SK-N-SH treated with all-trans-retinoic acid at 6 μM for 48 hours (cell line): ENCODE results near the gene MRPL12.

ENCODE experiments used
- ATAC-seq: fragments of 200-7000 bp; cut with Tn5 transposase; 3 replicates; pipeline ENCODE4 v1.9.1; 2020; ENCODE audit warnings: mild to moderate bottlenecking, moderate library complexity
- ARNTL ChIP-seq: fragments of 450-650 bp; formaldehyde crosslinking; IDR thresholded peaks from 2 replicates; pipeline ENCODE4 v1.5.0; 2020; ENCODE audit warnings: low read depth, mild to moderate bottlenecking, moderate library complexity, borderline replicate concordance
- BACH2 ChIP-seq: fragments of 250-450 bp; sonication (Bioruptor Pico); IDR thresholded peaks from 2 replicates; pipeline ENCODE4 v1.9.0; 2021; ENCODE audit warnings: mild to moderate bottlenecking, borderline replicate concordance
- CSDC2 ChIP-seq: fragments of 250-450 bp; sonication (Bioruptor Pico); IDR thresholded peaks from 2 replicates; pipeline ENCODE4 v1.5.0; 2020; ENCODE audit warnings: mild to moderate bottlenecking, moderate library complexity
- CSRNP3 ChIP-seq: fragments of 250-450 bp; sonication (Bioruptor Pico); IDR thresholded peaks from 2 replicates; pipeline ENCODE4 v1.5.1; 2021; ENCODE audit warnings: mild to moderate bottlenecking, moderate library complexity
- ESRRG ChIP-seq: fragments of 250-450 bp; sonication (Bioruptor Pico); IDR thresholded peaks from 2 replicates; pipeline ENCODE4 v1.6.1; 2021; ENCODE audit warnings: mild to moderate bottlenecking
- GLIS3 ChIP-seq: fragments of 250-450 bp; sonication (Bioruptor Pico); IDR thresholded peaks from 2 replicates; pipeline ENCODE4 v1.5.0; 2020; ENCODE audit warnings: mild to moderate bottlenecking, moderate library complexity
- ISL1 ChIP-seq: fragments of 250-450 bp; sonication (Bioruptor Pico); IDR thresholded peaks from 2 replicates; pipeline ENCODE4 v2.1.2; 2022; ENCODE audit warnings: mild to moderate bottlenecking, moderate library complexity
- OSR1 ChIP-seq: fragments of 250-450 bp; sonication (Bioruptor Pico); IDR thresholded peaks from 2 replicates; pipeline ENCODE4 v1.8.0; 2022; ENCODE audit warnings: moderate library complexity, mild to moderate bottlenecking, inconsistent platforms
- PPARA ChIP-seq: fragments of 250-450 bp; sonication (Bioruptor Pico); IDR thresholded peaks from 2 replicates; pipeline ENCODE4 v1.5.0; 2020; ENCODE audit warnings: mild to moderate bottlenecking, borderline replicate concordance
- RARB ChIP-seq: fragments of 250-450 bp; sonication (Bioruptor Pico); IDR thresholded peaks from 2 replicates; pipeline ENCODE4 v1.8.0; 2021; ENCODE audit warnings: mild to moderate bottlenecking, moderate library complexity
- SNAI2 ChIP-seq: fragments of 250-450 bp; sonication (Bioruptor Pico); IDR thresholded peaks from 2 replicates; pipeline ENCODE4 v1.5.0; 2020; ENCODE audit warnings: mild to moderate bottlenecking, moderate library complexity
- TCF4 ChIP-seq: fragments of 250-450 bp; sonication (Bioruptor Pico); IDR thresholded peaks from 2 replicates; pipeline ENCODE4 v1.8.0; 2021; ENCODE audit warnings: mild to moderate bottlenecking, moderate library complexity, borderline replicate concordance
- TOX ChIP-seq: fragments of 250-450 bp; sonication (Bioruptor Pico); IDR thresholded peaks from 2 replicates; pipeline ENCODE4 v1.8.0; 2021; ENCODE audit warnings: mild to moderate bottlenecking, moderate library complexity, borderline replicate concordance
- TSHZ2 ChIP-seq: fragments of 250-450 bp; sonication (Bioruptor Pico); IDR thresholded peaks from 2 replicates; pipeline ENCODE4 v1.5.0; 2020; ENCODE audit warnings: mild to moderate bottlenecking, moderate library complexity
- ZC3H10 ChIP-seq: fragments of 250-450 bp; sonication (Bioruptor Pico); IDR thresholded peaks from 2 replicates; pipeline ENCODE4 v1.5.1; 2021; ENCODE audit warnings: mild to moderate bottlenecking, moderate library complexity
- ZFP3 ChIP-seq: fragments of 250-450 bp; sonication (Bioruptor Pico); IDR thresholded peaks from 2 replicates; pipeline ENCODE4 v1.5.0; 2020; ENCODE audit warnings: mild to moderate bottlenecking, moderate library complexity
- ZFP30 ChIP-seq: fragments of 450-650 bp; formaldehyde crosslinking; IDR thresholded peaks from 2 replicates; pipeline ENCODE4 v1.5.0; 2022; ENCODE audit warnings: mild to moderate bottlenecking, moderate library complexity
- ZNF565 ChIP-seq: fragments of 450-650 bp; formaldehyde crosslinking; conservative IDR thresholded peaks from 2 replicates; pipeline ENCODE4 v1.5.0; 2020; ENCODE audit warnings: low read depth, mild to moderate bottlenecking, moderate library complexity
- ZNF70 ChIP-seq: fragments of 450-650 bp; formaldehyde crosslinking; IDR thresholded peaks from 2 replicates; pipeline ENCODE4 v1.5.0; 2020; ENCODE audit warnings: mild to moderate bottlenecking, moderate library complexity
- ZNF8 ChIP-seq: fragments of 450-650 bp; formaldehyde crosslinking; IDR thresholded peaks from 2 replicates; pipeline ENCODE4 v1.5.0; 2020; ENCODE audit warnings: mild to moderate bottlenecking, moderate library complexity
- TF ChIP-seq, protein P1 (sequence below): fragments of 250-450 bp; sonication (Bioruptor Pico); IDR thresholded peaks from 2 replicates; pipeline ENCODE4 v1.5.1; 2020; ENCODE audit warnings: low read depth, mild to moderate bottlenecking, moderate library complexity
- TF ChIP-seq, protein P2 (sequence below): fragments of 250-450 bp; sonication (Bioruptor Pico); IDR thresholded peaks from 2 replicates; pipeline ENCODE4 v1.8.0; 2021; ENCODE audit warnings: low read depth, mild to moderate bottlenecking, moderate library complexity, borderline replicate concordance

Gene MRPL12

GRCh38 chr17:81716674-81716996 lies 13.5 kb downstream of the MRPL12 start (continued):
- TF ChIP-seq TOX (CRISPR knock-in tag): no peak
- TF ChIP-seq, protein P1, sequence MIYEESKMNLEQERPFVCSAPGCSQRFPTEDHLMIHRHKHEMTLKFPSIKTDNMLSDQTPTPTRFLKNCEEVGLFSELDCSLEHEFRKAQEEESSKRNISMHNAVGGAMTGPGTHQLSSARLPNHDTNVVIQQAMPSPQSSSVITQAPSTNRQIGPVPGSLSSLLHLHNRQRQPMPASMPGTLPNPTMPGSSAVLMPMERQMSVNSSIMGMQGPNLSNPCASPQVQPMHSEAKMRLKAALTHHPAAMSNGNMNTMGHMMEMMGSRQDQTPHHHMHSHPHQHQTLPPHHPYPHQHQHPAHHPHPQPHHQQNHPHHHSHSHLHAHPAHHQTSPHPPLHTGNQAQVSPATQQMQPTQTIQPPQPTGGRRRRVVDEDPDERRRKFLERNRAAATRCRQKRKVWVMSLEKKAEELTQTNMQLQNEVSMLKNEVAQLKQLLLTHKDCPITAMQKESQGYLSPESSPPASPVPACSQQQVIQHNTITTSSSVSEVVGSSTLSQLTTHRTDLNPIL: no peak
- no peak for TF ChIP-seq OSR1 (CRISPR knock-in tag)
- TF ChIP-seq PPARA (CRISPR knock-in tag): no peak
- TF ChIP-seq RARB (CRISPR knock-in tag): no peak
- TF ChIP-seq, protein P2, sequence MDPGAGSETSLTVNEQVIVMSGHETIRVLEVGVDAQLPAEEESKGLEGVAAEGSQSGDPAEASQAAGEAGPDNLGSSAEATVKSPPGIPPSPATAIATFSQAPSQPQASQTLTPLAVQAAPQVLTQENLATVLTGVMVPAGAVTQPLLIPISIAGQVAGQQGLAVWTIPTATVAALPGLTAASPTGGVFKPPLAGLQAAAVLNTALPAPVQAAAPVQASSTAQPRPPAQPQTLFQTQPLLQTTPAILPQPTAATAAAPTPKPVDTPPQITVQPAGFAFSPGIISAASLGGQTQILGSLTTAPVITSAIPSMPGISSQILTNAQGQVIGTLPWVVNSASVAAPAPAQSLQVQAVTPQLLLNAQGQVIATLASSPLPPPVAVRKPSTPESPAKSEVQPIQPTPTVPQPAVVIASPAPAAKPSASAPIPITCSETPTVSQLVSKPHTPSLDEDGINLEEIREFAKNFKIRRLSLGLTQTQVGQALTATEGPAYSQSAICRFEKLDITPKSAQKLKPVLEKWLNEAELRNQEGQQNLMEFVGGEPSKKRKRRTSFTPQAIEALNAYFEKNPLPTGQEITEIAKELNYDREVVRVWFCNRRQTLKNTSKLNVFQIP (CRISPR knock-in tag): no peak

DNA sequence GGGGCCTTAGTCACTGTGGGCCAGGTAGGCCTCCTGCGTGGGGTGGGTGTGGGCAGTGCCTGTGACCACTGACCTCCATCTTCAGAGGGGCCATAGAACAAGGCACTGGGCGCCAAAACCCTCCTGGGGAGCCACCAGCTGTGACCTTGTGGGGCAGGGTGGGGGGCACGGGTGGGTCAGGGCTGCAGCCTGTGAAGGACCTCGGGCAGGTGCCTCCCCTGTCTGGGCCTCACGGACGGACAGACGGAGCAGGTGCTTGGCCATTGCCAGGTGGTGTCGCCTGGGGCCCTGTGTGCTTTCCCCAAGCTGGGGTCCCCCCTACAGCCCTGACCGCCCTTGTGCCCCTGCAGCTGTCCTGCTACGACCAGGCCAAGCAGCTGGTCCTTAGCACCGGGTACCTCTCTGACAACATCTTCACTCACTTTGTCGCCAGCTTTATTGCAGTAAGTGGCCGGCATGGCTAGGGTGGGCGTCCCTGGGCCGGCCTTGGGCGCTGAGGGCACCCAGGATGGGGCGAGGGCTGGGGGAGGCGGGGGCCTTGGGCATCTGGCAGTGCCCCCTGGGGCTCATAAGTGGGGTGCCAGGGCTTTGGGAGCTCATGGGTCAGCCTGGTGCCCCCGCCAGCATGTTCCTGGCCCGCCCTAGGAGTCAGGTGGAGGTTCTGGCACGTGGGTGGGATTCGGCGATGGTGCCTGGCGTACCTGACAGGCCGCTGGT lies 14.0 kb downstream of the MRPL12 start:
- ATAC-seq: no peak
- TF ChIP-seq ZC3H10 (CRISPR knock-in tag): no peak
- TF ChIP-seq ISL1 (CRISPR knock-in tag): no peak
- no peak for TF ChIP-seq GLIS3 (CRISPR knock-in tag)
- no peak for TF ChIP-seq SNAI2 (CRISPR knock-in tag)
- TF ChIP-seq ZNF8 (CRISPR knock-in tag): no peak
- TF ChIP-seq OSR1 (CRISPR knock-in tag): no peak
- no peak for TF ChIP-seq CSDC2 (CRISPR knock-in tag)
- TF ChIP-seq TOX (CRISPR knock-in tag): no peak
- no peak for TF ChIP-seq ZNF70 (CRISPR knock-in tag)
- no peak for TF ChIP-seq ARNTL
- TF ChIP-seq ZNF565 (CRISPR knock-in tag): no peak
- TF ChIP-seq ZFP3: no peak
- TF ChIP-seq, protein P1: no peak
- TF ChIP-seq, protein P2 (CRISPR knock-in tag): no peak
- TF ChIP-seq BACH2 (CRISPR knock-in tag): no peak
- no peak for TF ChIP-seq ZFP30 (CRISPR knock-in tag)
- TF ChIP-seq TSHZ2 (CRISPR knock-in tag): no peak

- no peak for ATAC-seq
- TF ChIP-seq TOX (CRISPR knock-in tag) (no peak), ARNTL (no peak), ZNF70 (CRISPR knock-in tag) (no peak), TCF4 (CRISPR knock-in tag) (no peak), ISL1 (CRISPR knock-in tag) (no peak), CSRNP3 (CRISPR knock-in tag) (no peak), ESRRG (CRISPR knock-in tag) (no peak), SNAI2 (CRISPR knock-in tag) (no peak), PPARA (CRISPR knock-in tag) (no peak), ZNF565 (CRISPR knock-in tag) (no peak), CSDC2 (CRISPR knock-in tag) (no peak), OSR1 (CRISPR knock-in tag) (no peak)
- TF ChIP-seq, protein P2 (CRISPR knock-in tag): no peak
- TF ChIP-seq, protein P1: no peak
Measured at GRCh38 chr17:81717766-81718089, 14.6 kb downstream of the MRPL12 start.
